Body of pancreas (tissue), 4 donors: ENCODE data around the gene DOCK4.

Experiments
- POLR2A ChIP-seq, 3 donors: fragments of 450-650 bp; IDR thresholded peaks; one replicate each; pipeline ENCODE4 v1.6.1; 2016; ENCODE audit warnings: antibody characterized with exemption in 3 of 3, mild to moderate bottlenecking in 2 of 3
- TF ChIP-seq, protein P1 (sequence below), 7 experiments: fragments of 450-650 bp in 4 of 7; fragments of 200-600 bp in 3 of 7; sonication (generic) in 3 of 7; IDR thresholded peaks; one replicate each; pipeline ENCODE4 v1.5.1; 2016 to 2019; ENCODE audit warnings: antibody characterized with exemption in 7 of 7

DNA sequence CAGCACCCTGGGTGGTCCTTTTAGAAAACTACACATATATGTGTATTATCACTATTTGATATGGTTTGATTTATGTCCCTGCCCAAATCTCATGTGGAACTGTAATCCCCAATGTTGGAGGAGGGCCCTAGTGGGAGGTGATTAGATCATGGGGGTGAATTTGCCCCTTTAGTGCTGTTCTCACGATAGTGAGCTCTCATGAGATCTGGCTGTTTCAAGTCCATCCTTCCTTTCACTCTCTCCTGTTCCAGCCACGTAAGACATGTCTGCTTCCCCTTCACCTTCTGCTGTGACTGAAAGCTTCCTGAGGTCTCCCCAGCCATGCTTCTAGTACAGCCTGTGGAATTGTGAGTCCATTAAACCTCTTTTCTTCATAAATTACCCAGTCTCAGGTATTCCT lies 37.3 kb downstream of the DOCK4 start:
- TF ChIP-seq, protein P1, sequence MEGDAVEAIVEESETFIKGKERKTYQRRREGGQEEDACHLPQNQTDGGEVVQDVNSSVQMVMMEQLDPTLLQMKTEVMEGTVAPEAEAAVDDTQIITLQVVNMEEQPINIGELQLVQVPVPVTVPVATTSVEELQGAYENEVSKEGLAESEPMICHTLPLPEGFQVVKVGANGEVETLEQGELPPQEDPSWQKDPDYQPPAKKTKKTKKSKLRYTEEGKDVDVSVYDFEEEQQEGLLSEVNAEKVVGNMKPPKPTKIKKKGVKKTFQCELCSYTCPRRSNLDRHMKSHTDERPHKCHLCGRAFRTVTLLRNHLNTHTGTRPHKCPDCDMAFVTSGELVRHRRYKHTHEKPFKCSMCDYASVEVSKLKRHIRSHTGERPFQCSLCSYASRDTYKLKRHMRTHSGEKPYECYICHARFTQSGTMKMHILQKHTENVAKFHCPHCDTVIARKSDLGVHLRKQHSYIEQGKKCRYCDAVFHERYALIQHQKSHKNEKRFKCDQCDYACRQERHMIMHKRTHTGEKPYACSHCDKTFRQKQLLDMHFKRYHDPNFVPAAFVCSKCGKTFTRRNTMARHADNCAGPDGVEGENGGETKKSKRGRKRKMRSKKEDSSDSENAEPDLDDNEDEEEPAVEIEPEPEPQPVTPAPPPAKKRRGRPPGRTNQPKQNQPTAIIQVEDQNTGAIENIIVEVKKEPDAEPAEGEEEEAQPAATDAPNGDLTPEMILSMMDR (IDR thresholded peaks at IDR 0.05): no peak
- TF ChIP-seq POLR2A (IDR thresholded peaks at IDR 0.05): no peak
